GM21381 (cell line): ENCODE data around the gene MMP17.
"Not testable (repeated sequence)": the region's sequence is repeated elsewhere in the genome, so short reads cannot be mapped to it uniquely, and the experiment has no call there.

Source experiments
- ATAC-seq: cut with Tn5 transposase; IDR thresholded peaks from one replicate; pipeline ENCODE4 v1.9.1; 2021; ENCODE audit warnings: mild to moderate bottlenecking, moderate library complexity; ENCODE audit not compliant: unreplicated experiment

The MMP17 gene

DNA sequence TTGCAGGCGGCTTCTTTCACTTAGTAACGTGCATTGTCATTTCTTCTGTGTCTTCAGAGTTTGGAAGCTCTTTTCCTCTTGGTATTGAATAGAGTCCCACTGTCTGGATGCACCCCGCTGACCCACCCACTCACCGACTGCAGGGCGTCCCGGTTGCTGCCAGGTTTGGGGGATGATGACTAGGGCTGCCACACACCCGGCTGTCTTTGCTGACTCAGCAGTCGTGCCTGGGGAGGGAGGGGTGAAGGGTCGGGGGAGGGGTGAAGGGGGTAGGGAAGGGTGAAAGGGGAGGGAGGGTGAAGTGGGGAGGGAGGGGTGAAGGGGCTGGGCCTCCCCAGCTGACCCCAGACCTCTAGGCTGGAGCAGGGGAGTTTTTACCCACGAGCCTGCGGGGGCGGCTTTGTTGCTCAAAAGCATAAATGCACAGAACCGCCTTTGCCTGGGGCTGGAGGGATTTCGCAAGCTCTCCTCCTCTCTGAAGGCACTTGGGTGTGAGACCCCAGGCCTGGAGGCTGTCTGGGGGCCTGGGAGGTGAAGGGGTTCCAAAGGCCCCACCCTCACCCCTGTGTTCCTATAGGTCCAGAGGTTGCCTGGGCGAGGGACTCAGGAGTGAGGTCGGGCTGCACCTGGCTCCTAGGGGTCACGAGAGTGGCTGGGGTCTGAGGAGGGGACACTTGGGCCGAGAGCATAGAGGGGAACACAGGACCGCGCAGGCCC, 35.0 kb downstream of the MMP17 start:
- no peak for ATAC-seq

DNA sequence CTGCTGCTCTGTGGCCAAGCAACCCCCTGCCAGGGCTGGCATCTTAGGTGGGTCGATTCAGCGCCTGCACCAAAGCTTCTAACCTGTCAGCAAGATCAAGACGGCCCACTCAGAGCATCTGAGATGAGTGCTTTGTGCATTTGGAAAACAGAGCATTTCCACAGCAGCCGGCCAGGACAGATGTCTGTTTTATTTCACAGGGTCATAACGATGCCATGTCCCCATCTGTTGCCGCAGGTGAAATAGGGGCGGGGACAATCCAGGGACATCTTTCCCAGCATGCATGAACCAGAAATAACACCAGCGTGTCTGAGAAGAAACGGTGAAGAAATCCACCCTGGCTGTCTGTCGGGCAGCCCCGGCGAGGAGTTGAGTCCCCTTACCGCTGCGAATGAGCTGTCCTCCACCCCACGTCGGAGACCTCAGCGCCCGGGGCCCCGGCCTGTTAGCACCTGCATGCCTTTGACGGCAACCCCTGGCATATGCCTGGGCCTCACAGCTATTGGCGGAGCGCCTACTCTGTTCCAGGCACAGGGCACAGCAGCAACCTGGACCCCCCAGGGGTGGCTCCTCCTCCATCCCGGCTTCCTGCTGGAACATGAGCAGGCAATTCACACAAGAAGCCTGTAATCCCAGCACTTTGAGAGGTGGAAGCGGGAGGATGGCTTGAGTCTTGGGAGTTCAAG, 35.7 kb downstream of the MMP17 start:
- ATAC-seq, result no peak

DNA sequence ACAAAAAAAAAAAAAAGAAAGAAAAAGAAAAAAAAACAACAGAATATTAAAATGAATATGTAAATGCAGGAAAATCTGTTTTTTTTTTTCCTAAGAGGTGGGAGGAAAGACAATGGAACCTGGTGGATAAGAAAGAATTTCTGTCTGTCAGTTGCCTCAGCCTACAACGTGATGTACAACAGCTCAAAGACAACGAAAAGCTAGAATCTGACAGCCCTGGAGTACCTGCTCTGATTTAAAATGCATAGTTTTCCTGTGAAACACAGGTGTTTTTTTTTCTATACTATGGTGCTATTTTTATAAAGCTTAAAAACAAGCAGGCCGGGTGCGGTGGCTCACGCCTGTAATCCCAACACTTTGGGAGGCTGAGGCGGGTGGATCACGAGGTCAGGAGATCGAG, 36.3 kb downstream of the MMP17 start:
- ATAC-seq, result no peak

DNA sequence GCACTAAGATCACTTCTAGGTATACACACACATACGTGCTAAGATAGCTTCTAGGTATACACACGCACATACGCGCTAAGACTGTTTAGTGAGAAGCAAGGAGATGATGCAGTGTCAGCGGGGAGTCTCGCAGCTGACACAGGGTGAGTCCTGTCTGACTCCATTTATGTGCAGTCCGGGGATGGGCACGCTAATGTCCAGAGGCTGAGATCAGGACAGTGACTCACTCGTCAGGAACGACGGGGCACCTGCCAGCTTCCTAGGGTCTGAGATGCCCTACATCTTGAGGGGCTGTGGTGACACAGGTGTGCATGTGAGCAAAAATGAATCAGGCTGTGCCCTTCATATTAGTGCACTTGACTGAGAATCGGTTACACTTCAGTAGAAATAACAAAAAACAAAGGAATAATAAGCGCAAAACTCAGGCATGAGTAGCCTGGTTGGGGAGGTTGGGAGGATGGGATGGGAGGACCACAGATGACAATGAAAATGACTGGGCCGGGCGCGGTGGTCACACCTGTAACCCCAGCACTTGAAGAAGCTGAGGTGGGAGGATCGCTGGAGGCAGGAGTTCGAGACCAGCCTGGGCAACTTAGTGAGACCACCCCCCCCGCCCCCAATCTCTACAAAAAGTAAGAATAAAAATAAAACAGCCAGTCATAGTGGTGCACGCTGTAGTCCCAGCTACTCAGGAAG, 37.1 kb downstream of the MMP17 start:
- no peak for ATAC-seq

DNA sequence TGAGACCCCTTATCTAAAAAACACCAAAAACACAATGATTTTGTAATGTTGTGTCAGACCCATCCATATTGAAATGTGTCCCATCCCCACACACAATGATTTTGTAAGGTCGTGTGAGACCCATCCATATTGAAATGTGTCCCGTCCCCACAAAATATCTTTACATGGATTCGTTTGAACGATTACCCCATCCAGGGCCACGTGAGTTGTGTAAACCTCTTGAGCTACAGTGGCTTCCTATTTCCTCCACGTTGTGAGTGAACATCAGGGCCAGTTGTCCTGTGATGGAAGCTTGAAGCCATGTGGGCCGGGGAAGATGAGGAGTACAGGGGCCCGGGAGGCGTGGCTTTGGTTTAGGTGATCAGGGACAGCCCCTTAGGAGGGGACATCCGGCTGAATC, 39.3 kb downstream of the MMP17 start:
- ATAC-seq, result no peak

DNA sequence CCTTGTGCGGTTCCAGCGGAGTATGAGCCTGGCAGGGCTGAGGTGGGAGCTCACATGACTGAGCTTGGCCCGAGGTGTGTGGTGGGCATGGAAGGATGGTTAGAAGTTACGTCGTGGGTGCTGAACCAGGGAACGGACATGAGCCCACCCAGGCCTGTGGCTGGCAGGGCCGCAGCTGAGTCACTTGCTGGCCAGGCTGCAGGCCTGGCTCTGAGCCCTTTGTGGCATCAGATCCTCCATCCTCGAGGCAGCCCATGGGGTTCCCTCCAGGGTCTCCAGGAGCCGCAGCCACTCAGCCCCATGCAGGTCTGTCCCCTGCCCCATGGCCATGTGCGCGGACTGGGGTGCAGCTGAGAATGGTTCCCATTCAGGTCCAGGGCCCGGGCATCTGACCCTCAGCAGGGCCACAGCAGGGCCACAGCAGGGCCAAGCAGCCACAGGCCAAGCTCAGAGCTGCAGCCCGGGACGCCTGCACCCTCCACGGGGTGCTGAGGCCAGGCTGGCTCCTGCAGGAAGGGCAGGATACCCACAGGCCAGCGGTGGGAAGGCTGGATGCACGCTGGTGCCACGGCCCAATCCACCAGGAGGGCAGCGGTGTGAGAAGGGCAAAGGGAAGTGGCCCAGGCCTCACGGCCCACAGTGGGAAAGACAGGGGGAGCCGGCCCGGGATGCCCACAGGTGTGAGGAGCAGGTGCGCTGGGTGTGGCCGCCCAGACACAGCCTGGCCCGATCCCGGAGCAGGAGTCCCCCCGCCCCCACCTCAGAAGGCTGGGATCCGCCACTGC, 39.9 kb downstream of the MMP17 start:
- no peak for ATAC-seq

DNA sequence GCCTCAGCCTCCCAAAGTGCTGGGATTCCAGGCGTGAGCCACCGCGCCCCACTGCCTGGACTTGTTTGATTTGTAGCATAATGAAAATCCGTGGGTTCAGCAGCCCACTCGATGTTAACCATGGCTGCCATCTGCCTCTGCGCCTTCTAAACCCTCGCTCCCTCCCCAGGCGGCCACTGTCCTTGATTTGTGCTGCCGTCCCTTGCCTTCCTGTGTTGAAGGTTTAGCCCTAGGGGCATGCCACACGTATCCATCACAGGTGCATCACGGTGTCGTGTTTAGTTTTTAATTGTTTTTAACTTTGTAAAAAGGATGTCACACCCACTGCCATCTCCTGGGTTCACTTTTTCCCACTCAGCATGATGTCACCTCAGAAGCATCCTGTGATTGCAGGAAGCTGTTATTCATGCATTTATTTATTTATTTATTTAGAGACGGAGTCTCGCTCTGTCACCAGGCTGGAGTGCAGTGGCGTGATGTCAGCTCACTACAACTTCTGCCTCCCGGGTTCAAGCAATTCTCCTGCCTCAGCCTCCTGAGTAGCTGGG, 41.8 kb downstream of the MMP17 start:
- no peak for ATAC-seq

DNA sequence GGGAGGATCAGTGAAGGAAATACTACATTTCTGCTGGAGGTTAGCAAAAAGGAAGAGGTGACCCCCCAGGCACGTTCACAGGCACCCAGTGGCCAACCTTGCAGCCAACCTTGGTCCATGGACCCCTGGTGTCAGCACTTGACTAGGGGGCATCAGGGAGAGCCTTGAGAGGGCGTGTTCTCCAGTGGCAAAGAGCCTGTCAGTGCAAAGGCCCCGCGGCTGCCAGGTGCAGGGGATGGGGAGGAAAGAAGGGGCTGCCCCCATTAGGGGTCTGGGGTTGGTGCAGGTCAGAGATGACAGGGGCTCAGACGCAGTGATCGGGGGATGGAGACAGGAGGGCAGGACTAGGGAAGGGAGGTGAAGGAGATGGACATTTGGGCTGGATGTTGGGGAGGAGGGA, 43.5 kb downstream of the MMP17 start:
- no peak for ATAC-seq

DNA sequence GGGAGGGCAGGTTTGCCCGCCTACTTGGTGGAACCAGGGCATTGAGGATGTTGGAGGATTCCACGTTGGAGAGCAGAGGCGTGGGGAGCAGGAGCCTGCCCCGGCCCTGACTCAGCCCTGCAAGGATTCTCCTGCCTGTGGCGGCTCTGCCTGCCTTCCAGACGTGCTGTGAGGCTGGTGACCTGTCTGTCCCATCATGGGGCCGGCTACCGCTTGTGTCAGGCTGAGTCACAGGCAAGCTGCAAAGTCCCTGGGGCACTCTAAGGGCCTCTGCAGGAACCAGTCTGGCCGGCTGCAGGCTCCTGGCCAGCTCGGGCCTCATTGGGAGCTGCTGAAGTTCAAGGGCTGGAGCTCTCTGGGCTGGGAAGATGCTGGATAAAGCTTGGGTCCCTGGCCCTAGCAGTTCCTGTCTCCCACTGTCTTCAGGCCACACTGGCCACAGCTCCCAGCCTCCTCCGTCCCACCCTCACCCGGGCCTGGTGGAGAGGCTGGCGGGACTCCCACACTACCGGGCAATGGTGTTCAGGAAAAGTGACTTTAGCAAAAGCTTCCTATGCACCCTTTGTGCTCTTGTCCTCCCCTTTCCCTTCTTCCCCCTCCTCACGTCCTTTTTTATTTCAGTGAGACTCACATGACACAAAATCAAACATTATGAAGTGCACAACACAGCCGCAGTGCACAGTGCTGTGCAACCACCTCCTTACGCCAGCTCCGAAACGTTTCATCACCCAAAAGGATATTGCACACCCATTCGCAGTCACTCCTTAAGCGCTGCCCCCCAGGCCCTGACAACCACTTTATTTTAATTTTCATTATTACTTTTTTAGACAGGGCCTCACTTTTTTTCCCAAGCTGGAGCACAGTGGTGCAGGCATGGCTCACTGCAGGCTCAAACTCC, 44.2 kb downstream of the MMP17 start:
- ATAC-seq, result no peak

DNA sequence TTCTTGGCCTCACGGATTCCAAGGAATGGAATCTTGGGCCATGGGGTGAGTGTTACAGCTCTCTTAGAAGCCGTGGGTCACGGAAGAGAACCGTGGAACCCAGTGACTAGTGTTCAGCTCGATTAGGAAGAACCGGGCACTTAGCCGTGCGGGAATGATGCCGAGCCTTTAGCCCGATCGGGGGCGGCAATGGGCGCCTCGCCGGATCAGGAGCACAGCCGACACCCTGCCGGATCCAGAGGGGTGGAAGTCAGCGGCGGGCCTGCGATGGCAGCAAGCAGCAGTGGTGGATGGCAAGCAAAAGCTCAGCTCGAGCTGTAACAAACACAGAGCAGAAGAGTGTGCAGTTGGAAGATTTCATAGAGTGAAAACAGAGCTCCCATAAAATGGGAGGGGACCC, 45.1 kb downstream of the MMP17 start:
- ATAC-seq, result no peak

DNA sequence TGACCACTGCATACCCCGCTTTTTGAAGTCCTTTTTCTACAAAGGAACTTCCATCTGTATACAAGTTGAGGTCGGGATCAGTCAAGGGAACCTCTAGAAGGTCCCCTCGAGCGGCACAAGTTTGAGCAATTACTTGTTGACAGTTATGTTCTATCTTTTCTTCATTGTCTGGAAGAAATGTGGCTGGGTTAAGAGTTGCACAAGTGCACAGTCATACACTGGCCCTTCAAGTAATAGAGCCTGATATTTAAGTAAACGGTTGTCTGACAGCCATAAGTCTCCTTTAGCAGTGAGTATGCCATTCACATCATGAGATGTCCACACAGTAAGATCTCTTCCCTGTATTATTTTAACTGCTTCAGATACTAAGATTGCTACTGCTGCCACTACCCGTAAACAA, 46.8 kb downstream of the MMP17 start:
- ATAC-seq, result not testable (repeated sequence)

DNA sequence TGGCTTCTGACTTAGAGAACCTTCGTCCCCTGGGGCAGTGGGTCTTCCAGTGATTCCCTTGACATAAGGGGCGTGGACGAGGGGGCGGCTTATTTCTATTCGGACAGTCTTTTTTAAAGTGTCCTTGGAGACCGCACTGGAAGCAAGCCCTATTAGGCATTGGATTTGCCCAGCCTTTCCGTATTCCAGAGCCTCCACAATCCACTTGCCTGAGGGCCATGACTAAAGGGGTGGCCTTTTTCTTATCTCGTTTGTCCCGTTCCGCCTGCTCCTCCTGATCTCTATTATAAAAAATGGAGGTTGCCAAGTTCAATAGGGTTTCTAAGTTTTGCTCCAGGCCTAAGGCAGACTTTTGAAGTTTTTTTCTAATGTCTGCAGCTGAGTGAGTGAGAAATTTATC, 49.0 kb downstream of the MMP17 start:
- ATAC-seq, result not testable (repeated sequence)

DNA sequence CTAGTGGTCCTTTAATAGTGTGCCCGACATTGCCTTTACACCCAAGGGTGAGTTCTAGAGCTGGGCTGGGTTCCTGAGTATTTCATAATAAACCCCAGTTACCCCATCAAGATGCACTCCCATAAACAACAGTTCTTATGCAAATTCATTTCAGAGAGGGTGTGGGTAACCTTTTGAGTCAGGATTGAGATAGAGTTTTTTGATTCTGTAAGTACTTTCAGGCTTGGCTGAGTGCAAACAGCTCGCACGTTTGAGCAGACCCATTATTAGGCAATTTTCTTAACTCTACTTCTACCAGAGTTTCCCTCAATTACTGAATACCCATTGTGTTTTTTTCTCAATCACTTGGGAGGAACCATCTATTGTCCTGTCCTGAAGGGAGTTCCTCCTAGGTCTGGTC, 50.2 kb downstream of the MMP17 start:
- not testable (repeated sequence) for ATAC-seq

DNA sequence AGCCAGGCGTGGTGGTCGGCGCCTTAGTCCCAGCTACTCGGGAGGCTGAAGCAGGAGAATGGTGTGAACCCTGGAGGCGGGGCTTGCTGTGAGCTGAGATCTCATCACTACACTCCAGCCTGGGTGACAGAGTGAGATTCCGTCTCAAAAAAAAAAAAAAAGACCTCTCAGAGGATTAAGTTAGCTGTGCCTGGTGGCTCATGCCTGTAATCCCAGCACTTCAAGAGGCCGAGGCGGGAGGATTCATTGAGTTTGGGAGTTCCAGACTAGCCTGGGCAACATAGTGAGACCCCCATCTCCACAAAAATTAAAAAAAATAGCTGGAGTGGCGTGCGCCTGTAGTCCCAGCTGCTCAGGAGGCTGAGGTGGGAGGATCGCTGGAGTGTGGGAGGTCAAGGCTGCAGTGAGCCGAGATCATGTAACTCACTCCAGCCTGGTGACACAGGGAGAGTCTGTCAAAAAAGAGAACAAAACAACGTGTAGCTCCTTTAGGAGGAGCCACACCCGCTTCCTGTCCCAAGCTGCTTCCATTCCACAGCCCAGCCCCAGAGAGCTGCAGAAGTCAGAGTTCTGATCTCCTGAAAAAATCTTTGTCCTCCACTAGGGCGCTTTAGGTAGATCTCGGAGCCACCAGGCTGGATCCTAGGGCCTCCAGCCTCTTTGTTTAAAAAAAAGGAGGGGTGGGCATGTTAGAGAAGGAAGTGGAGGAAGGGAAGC, 54.8 kb downstream of the MMP17 start:
- ATAC-seq, result no peak

DNA sequence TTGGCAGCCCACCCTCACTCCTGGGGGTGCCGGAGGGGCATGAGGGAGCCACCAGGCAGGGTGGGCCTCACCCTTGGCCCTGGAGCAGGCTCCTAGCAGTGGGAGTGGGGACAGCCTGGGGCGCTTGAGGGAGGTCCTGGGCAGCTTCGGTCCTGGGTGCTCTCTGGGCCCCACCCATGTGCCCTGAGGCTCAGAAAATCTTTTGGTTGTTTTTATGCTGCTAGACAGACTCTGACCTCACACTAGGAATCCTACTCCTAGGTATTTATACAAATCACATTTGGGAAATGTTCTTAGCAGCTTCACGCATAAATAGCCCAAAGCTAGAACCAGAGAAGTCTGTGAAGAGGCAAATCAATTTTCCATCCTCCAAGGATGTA, 55.3 kb downstream of the MMP17 start:
- no peak for ATAC-seq

DNA sequence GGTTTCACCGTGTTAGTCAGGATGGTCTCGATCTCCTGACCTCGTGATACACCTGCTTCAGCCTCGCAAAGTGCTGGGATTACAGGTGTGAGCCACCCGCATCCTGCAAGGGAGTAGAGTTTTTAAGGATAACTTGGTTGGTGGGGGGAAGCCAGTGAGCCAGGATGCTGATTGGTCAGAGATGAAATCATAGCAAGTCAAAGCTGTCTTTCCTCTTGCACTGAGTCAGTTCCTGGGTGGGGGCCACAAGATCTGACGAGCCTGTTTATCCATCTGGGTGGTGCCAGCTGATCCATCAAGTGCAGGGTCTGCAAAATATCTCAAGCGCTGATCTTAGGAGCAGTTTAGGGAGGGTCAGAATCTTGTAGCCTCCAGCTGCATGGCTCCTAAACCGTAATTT, 56.9 kb downstream of the MMP17 start:
- not testable (repeated sequence) for ATAC-seq

DNA sequence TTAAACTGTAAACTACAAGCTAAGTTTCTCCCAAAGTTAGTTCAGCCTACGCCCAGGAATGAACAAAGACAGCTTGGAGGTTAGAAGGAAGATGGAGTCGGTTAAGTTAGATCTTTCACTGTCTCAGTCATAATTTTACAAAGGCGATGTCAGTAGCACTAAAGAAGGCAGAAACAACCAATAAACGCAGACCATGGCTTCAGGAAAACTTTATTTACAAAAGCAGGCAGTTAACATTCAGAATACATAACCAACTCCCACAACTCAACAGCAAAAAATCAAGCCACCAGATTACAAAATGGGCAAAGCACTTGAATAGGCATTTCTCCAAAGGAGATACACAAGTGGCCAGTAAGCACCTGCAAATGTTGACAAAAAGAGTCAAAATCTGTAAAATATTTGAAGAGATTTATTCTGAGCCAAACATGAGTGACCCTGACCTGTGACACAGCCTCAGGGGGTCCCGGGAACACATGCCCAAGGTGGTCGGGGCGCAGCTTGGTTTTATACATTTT, 57.4 kb downstream of the MMP17 start:
- ATAC-seq, result no peak

DNA sequence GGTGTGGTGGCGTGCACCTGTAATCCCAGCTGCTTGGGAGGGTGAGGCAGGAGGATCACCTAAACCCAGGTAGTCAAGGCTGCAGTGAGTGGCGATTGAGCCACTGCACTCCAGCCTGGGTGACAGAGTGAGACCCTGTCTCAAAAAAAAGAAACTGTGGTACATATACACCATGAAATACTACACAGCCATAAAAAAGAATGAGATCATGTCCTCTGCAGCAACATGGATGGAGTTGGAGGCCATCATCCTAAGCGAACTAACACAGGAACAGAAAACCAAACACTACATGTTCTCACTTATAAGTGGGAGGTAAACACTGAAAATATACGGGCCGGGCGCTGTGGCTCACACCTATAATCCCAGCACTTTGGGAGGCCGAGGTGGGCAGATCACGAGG, 63.5 kb downstream of the MMP17 start:
- not testable (repeated sequence) for ATAC-seq
